Measurements from ENCODE around the gene MTERF2. TPM values are rescaled to one million over a fixed set of nuclear protein-coding genes. Genes with fewer than 3 reads are reported as not detected.

The MTERF2 gene
- total and polyA plus RNA-seq, 2 donors (not counting 3 experiments of a cell fraction or from before 2014, with no cell fraction given), result 3.4 to 9.6 TPM

DNA sequence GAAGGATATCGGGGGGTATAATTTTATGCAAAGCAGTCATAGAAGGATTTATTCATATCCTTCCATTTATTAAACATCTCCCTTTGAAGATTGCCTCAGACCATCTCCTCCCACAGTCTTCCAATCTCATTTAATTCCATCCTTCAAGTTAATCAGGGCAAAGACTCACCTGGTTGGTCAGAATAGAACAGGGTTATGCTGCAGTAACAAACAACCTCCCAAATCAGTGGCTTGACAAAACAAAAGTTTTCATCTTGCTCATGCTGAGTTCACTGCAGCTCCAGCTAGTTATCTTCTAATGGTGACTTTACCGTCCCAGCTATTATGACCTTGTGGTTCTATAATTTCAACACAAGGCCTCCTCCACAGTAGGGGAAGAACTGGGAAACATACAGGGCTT lies 48.8 kb upstream of the MTERF2 start:
- no peak overlapping the region for H3K9ac ChIP-seq (replicated peaks; ENCODE audit: extremely low read depth, insufficient read depth, low read length)
- H3K27me3 ChIP-seq (ENCODE audit: control insufficient read depth in 2 of 2, insufficient read depth in 2 of 2, low read length in 2 of 2), result no peaks in the 10 kb centered on the region
- BruUV-seq (replicated peaks), result no TSS peak
- ChIA-PET CTCF (interaction anchor here (0.9 kb wide), 1 partner anchor 8 kb away, joined by 3 read pairs; no protein-coding TSS in a partner anchor), POLR2A (no interaction called here)
- no peaks in the 10 kb centered on the region for H3K9me1 ChIP-seq (replicated peaks; ENCODE audit: control insufficient read depth, extremely low read depth, insufficient read depth, low read length)
- intact Hi-C loops (cut with micrococcal nuclease), result no loop called here
- H4K20me1 ChIP-seq (replicated peaks; ENCODE audit: control insufficient read depth, extremely low read depth, insufficient read depth, low read length), result no peaks in the 10 kb centered on the region
- no peak for DNase-seq (ENCODE audit: low read depth, low spot score)
- H3K4me1 ChIP-seq (ENCODE audit: control insufficient read depth, extremely low read depth, insufficient read depth, low read length), result no peaks in the 10 kb centered on the region
- dilution Hi-C loops (cut with MboI; ENCODE audit: extremely low pct_ligation_motif_present, low sequenced_read_pairs), result no loop called here
- no peak for TF ChIP-seq GATA2 (IDR thresholded peaks at IDR 0.05; ENCODE audit: insufficient read depth, insufficient read length, low read depth, low read length)
- TF ChIP-seq JUN (IDR thresholded peaks at IDR 0.05; ENCODE audit: borderline replicate concordance, insufficient read depth, insufficient read length, low read depth), result no peak
- no peak for TF ChIP-seq MAX (IDR thresholded peaks at IDR 0.05; ENCODE audit: insufficient read depth, insufficient read length)
- no peak for TF ChIP-seq FOS (IDR thresholded peaks at IDR 0.05; ENCODE audit: borderline replicate concordance, insufficient read depth, low read length)
- no peak for TF ChIP-seq EZH2 (IDR thresholded peaks at IDR 0.05; ENCODE audit: borderline replicate concordance, low read depth, low read length, severe bottlenecking)
- TF ChIP-seq MYC (IDR thresholded peaks at IDR 0.05; ENCODE audit: low read depth, low read length), result no peak
- no peak for TF ChIP-seq CTCF (IDR thresholded peaks at IDR 0.05; ENCODE audit: extremely low read depth in 1 of 2, insufficient read depth in 1 of 2, low read depth in 1 of 2, low read length in 2 of 2)
- TF ChIP-seq POLR2AphosphoS5 (IDR thresholded peaks at IDR 0.05; ENCODE audit: insufficient read depth, low read depth, low read length), result no peak
- TF ChIP-seq POLR2A (IDR thresholded peaks at IDR 0.05; ENCODE audit: low read depth, low read length), result no peak
- H3K36me3 ChIP-seq (ENCODE audit: control insufficient read depth in 2 of 2, extremely low read depth in 1 of 2, insufficient read depth in 2 of 2, low read length in 2 of 2), result no peaks in the 10 kb centered on the region
- peaks cover 6% of the 10 kb centered on the region for H3K79me2 ChIP-seq (ENCODE audit: control insufficient read depth, insufficient read depth, low read length)
- H3K27ac ChIP-seq (ENCODE audit: insufficient read depth, low read depth, low read length), result no peak overlapping the region
- no peaks in the 10 kb centered on the region for H3K9me3 ChIP-seq (replicated peaks; ENCODE audit: control insufficient read depth, insufficient read depth, low read length)
- no peak overlapping the region for H2AFZ ChIP-seq (ENCODE audit: low read depth, low read length)
- H3K4me3 ChIP-seq (replicated peaks in 1 of 3; ENCODE audit: insufficient read depth in 1 of 3, low read depth in 1 of 3, low read length in 3 of 3), result no peak overlapping the region
- H3K4me2 ChIP-seq (ENCODE audit: insufficient read depth, low read length), result no peak overlapping the region
- no peak for FAIRE-seq
